GM21515 (cell line): ENCODE measurements around the gene SPEN.
"Not testable (repeated sequence)": the region's sequence is repeated elsewhere in the genome, so short reads cannot be mapped to it uniquely, and the experiment has no call there.

Experiments
- ATAC-seq: cut with Tn5 transposase; IDR thresholded peaks from one replicate; pipeline ENCODE4 v1.9.1; 2021; ENCODE audit not compliant: unreplicated experiment

SPEN gene

GRCh38 chr1:15896841-15897610, 49.5 kb downstream of the SPEN start:
- not testable (repeated sequence) for ATAC-seq

DNA sequence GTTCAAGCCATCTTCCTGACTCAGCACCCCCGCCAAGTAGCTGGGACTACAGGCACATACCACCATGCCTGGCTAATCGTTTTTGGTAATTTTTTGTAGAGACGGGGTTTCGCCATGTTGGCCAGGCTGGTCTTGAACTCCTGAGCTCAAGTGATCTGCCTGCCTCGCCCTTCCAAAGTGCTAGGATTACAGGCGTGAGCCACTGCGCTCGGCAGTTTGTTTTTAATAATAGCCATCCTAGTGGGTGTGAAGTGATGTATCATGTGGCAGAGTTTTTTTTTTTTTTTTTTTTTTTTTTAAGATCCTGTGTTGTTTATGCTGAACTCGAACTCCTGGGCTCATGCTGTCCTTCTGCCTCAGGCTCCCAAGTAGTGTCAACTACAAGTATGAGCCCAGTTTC, 51.8 kb downstream of the SPEN start:
- no peak for ATAC-seq

DNA sequence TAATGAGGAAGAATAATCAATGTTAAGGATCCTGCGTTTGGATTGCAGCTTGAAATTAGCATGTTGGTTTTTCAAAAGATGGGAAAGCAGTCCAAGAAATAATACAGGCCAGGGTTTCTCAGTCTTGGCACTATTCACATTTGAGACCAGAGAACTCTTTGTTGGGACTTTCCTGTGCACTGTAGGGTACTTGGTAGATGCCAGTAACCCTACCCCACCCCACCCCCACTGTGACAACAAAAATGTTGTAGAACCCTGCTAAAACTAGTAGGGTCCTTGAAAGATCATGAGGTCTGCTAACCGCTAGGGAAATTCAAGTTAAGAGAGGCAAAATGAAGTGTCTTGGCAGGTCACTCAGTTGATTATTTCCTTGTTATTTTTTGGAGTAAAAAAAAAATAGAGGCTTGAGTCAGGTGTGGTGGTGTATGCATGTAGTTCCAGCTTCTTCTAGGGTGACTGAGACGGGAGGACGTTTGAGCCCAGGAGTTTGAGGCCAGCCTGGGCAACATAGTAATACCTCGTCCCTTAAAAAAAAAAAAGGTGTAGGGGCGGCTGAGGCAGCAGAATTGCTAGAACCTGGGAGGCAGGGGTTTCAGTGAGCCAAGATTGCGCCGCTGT, 53.3 kb downstream of the SPEN start:
- no peak for ATAC-seq

- ATAC-seq = no peak
These were observed 55.4 kb downstream of the SPEN start for GRCh38 chr1:15902882-15903281.

GRCh38 chr1:15908597-15908996, 61.1 kb downstream of the SPEN start:
- ATAC-seq = no peak

DNA sequence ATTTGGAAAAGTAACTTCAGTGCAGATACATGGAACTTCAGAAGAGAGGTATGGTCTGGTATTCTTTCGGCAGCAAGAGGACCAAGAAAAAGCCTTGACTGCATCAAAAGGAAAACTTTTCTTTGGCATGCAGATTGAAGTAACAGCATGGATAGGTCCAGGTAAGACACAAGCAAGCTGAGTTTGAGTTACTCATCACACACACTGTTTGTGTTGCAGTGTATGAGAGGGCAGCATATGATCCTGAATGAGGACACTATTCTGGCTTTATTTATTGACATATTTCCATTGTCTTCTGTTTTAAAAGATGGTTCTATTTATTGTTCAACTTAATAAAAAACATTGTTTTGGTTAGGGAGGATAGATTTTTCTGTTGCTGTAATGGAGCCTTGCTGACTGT, 63.6 kb downstream of the SPEN start:
- no peak for ATAC-seq

DNA sequence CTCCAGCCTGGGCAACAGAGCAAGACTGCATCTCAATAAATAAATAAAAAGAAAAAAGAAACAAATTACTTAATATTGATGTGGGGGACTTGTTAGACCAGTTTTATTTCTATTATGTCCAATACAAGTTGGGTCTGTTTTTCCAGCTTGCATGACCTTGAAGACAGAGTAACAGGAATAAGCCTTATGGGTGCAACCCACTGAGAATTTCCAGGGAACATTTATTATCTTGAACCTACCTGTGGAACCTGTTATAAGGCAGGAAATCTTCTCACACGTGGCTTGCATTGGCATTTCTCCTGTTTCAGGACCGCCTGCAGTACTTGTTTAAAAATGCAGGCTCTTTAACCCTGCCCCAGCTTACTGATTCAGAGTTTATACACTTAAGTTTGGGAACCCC, 64.4 kb downstream of the SPEN start:
- no peak for ATAC-seq

GRCh38 chr1:15913607-15914006, 66.1 kb downstream of the SPEN start:
- not testable (repeated sequence) for ATAC-seq

GRCh38 chr1:15915991-15916390, 68.5 kb downstream of the SPEN start:
- ATAC-seq = no peak

DNA sequence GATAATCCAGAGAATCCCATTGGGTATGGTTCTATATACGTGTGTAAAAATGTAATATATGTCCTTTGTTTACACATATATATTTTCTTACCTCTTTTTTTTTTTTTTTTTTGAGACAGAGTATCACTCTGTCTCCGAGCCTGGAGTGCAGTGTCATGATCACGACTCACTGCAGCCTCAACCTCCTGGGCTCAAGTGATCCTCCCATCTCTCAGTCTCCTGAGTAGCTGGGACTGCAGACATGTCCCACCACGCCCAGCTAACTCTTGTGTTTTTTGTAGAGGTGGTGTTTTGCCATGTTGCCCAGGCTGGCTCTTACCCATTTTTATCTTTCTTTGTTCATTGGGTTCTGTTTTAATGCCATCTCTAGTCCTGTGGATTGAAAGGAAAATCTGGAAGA, 68.9 kb downstream of the SPEN start:
- no peak for ATAC-seq

DNA sequence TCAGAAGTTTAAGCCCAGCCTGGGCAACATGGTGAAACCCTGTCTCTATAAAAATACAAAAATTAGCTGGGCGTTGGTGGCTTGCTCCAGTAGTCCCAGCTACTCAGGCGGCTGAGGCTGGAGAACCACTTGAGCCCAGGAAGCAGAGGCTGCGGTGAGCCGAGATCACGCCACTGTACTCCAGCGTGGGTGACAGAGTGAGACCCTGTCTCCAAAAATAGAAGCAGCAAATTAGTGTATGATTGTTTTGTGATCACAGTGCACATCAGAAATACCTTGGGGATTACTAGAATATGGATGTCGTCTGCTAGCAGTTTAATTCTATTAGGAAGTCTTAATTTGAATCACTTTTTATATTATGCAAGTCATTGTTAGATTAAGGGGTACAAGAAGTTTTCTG, 69.4 kb downstream of the SPEN start:
- no peak for ATAC-seq

GRCh38 chr1:15918962-15919715, 71.6 kb downstream of the SPEN start:
- peak; percentile 71 for ATAC-seq

- ATAC-seq = no peak
These were observed 75.7 kb downstream of the SPEN start for GRCh38 chr1:15923241-15923640.

DNA sequence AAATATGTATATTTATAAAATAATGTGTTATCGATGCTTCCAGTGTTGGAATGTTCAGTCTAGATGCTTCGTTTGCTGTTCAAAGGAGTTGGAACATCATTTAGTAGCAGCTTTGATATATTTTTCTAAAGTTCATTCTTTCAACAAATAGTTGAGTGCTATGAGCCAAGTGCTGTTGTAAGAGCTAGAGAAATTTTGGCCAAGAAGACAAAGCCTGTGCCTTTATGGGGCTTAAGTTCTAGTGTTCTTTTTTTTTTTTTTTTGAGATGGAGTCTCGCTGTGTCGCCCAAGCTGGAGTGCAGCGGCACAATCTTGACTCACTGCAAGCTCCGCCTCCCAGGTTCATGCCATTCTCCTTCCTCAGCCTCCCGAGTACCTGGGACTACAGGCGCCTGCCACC, 78.9 kb downstream of the SPEN start:
- not testable (repeated sequence) for ATAC-seq

- ATAC-seq = no peak
These were observed 81.8 kb downstream of the SPEN start for GRCh38 chr1:15928971-15929965.

GRCh38 chr1:15931401-15931800, 83.9 kb downstream of the SPEN start:
- no peak for ATAC-seq

DNA sequence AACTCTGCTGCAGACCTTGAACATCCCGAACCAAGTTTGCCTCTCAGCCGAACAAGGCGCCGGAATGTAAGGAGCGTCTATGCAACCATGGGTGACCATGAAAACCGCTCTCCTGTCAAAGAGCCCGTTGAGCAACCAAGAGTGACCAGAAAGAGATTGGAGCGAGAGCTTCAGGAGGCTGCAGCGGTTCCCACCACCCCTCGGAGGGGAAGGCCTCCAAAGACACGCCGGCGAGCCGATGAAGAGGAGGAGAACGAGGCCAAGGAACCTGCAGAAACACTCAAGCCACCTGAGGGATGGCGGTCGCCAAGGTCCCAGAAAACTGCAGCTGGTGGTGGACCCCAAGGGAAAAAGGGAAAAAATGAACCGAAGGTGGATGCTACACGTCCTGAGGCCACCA, 84.4 kb downstream of the SPEN start:
- ATAC-seq = no peak

DNA sequence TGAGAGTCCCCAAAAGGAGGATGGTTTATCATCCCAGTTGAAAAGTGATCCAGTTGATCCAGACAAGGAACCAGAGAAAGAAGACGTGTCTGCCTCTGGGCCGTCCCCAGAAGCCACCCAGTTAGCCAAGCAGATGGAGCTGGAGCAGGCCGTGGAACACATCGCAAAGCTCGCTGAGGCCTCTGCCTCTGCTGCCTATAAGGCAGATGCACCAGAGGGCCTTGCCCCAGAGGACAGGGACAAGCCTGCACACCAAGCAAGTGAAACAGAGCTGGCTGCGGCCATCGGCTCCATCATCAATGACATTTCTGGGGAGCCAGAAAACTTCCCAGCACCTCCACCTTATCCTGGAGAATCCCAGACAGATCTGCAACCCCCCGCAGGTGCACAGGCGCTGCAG, 85.1 kb downstream of the SPEN start:
- ATAC-seq = no peak

GRCh38 chr1:15933684-15934083, 86.2 kb downstream of the SPEN start:
- ATAC-seq = no peak

DNA sequence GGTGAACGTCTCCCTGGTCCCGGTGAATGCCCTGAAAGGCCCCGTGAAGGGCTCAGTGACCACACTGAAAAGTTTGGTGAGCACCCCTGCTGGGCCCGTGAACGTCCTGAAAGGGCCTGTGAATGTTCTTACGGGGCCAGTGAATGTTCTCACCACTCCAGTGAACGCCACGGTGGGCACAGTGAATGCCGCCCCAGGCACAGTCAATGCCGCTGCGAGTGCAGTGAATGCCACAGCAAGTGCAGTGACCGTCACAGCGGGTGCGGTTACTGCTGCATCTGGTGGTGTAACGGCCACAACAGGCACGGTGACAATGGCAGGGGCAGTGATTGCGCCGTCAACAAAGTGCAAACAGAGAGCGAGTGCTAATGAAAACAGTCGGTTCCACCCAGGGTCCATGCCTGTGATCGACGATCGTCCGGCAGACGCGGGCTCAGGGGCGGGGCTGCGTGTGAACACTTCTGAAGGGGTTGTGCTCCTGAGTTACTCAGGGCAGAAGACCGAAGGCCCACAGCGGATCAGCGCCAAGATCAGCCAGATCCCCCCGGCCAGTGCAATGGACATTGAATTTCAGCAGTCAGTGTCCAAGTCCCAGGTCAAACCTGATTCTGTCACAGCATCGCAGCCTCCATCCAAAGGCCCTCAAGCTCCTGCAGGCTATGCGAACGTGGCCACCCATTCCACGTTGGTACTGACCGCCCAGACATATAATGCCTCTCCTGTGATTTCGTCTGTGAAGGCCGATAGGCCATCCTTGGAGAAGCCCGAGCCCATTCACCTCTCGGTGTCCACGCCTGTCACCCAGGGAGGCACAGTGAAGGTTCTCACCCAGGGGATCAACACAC, 86.9 kb downstream of the SPEN start:
- no peak for ATAC-seq
